H1 (cell line): Measurements from ENCODE around the gene L3MBTL3. TPM values are rescaled to one million over a fixed set of nuclear protein-coding genes. Genes with fewer than 3 reads are reported as not detected.
"Not testable (repeated sequence)": the region's sequence is repeated elsewhere in the genome, so short reads cannot be mapped to it uniquely, and the experiment has no call there.

Source experiments
- CTCF ChIA-PET: fragments of 300-600 bp; sonication (Branson Sonifier 250); formaldehyde crosslinking; loops from one replicate; lab custom pipeline; 2021; ENCODE audit not compliant: partially characterized antibody; lab: Charles Lee
- POLR2A ChIA-PET: fragments of 300-600 bp; sonication (Branson Sonifier 250); formaldehyde crosslinking; loops from one replicate; lab custom pipeline; 2021; ENCODE audit warnings: inconsistent platforms; ENCODE audit not compliant: partially characterized antibody; lab: Charles Lee
- DNase-seq, 2 experiments: peaks; one replicate each; pipeline versions ENCODE4 v3.0.0 to v3.0.0-alpha.2; 2010 to 2022; ENCODE audit warnings: low spot score in 2 of 2, low read depth in 1 of 2, mixed read lengths in 1 of 2
- FAIRE-seq: peaks from 2 replicates; lab custom pipeline; 2011; peaks lifted over from hg19 to GRCh38; lab: Jason Lieb, UNC
- H2AFZ ChIP-seq: 2 replicates; pipeline ENCODE4 v1.8.1; 2012; ENCODE audit warnings: low read length, inconsistent platforms
- H2AK5ac ChIP-seq: 2 replicates; pipeline ENCODE4 v1.6.1; 2013; ENCODE audit warnings: low read depth, low read length
- H2BK120ac ChIP-seq: replicated peaks from 2 replicates; pipeline ENCODE3; 2013; ENCODE audit warnings: low read depth, low read length, inconsistent platforms
- H2BK12ac ChIP-seq: 2 replicates; pipeline ENCODE4 v1.6.1; 2013; ENCODE audit warnings: low read depth, low read length
- H2BK15ac ChIP-seq: 2 replicates; pipeline ENCODE4 v1.6.1; 2013; ENCODE audit warnings: low read length
- H2BK20ac ChIP-seq: 2 replicates; pipeline ENCODE4 v1.6.1; 2013; ENCODE audit warnings: low read length
- H2BK5ac ChIP-seq: 2 replicates; pipeline ENCODE4 v1.6.1; 2013; ENCODE audit warnings: low read depth, low read length
- H3K14ac ChIP-seq: 2 replicates; pipeline ENCODE4 v1.6.1; 2013; ENCODE audit warnings: inconsistent platforms; ENCODE audit not compliant: insufficient read length
- H3K18ac ChIP-seq: 2 replicates; pipeline ENCODE4 v1.6.1; 2013; ENCODE audit warnings: low read length; ENCODE audit errors: extremely low read depth
- H3K23ac ChIP-seq: 2 replicates; pipeline ENCODE4 v1.6.1; 2013; ENCODE audit warnings: inconsistent platforms; ENCODE audit not compliant: insufficient read length
- H3K23me2 ChIP-seq: 2 replicates; pipeline ENCODE4 v1.6.1; 2013; ENCODE audit warnings: low read depth, low read length
- H3K27ac ChIP-seq: 2 replicates; pipeline ENCODE4 v1.6.1; 2011; ENCODE audit warnings: low read depth, low read length, inconsistent platforms
- H3K27me3 ChIP-seq, 4 experiments: replicated peaks in 1 of 4; 1 replicate in 1 of 4; 2 replicates in 3 of 4; pipeline versions ENCODE4 v1.6.1 to v1.8.1; 2011 to 2013; ENCODE audit warnings: low read length in 3 of 4, mild to moderate bottlenecking in 3 of 4, inconsistent platforms in 2 of 4, mixed read lengths in 2 of 4, moderate library complexity in 1 of 4; ENCODE audit not compliant: control insufficient read depth in 3 of 4, insufficient read depth in 3 of 4; ENCODE audit errors: extremely low read depth in 1 of 4
- H3K36me3 ChIP-seq, 4 experiments: 2 replicates each; pipeline versions ENCODE4 v1.6.1 to v1.8.1; 2011 to 2013; ENCODE audit warnings: mild to moderate bottlenecking in 4 of 4, low read length in 3 of 4, moderate library complexity in 2 of 4, control low read depth in 1 of 4, inconsistent platforms in 1 of 4; ENCODE audit not compliant: insufficient read depth in 4 of 4, control insufficient read depth in 2 of 4
- H3K4ac ChIP-seq: replicated peaks from 2 replicates; pipeline ENCODE3; 2013; ENCODE audit warnings: low read length, low read depth, mixed read lengths, inconsistent platforms; ENCODE audit not compliant: insufficient read length
- H3K4me1 ChIP-seq, 4 experiments: replicated peaks in 1 of 4; 1 replicate in 1 of 4; 2 replicates in 3 of 4; pipeline versions ENCODE4 v1.6.1 to v1.8.1; 2011 to 2013; ENCODE audit warnings: low read length in 3 of 4, inconsistent platforms in 2 of 4, mixed read lengths in 1 of 4; ENCODE audit not compliant: insufficient read depth in 4 of 4, control insufficient read depth in 3 of 4
- H3K4me2 ChIP-seq, 2 experiments: 2 replicates each; pipeline versions ENCODE4 v1.6.1 to v1.8.1; 2011 to 2013; ENCODE audit warnings: low read depth in 2 of 2, low read length in 2 of 2, control low read depth in 1 of 2, inconsistent platforms in 1 of 2, mild to moderate bottlenecking in 1 of 2; ENCODE audit not compliant: insufficient read depth in 1 of 2
- H3K4me3 ChIP-seq, 4 experiments: fragments of 200-600, 300-600 bp in 1 of 4; sonication (generic), shearing (Covaris generic), sonication (Bioruptor Twin) in 1 of 4; 2 replicates each; pipeline versions ENCODE4 v1.5.1 to v1.8.1; 2011 to 2016; ENCODE audit warnings: low read length in 4 of 4, low read depth in 3 of 4, control low read depth in 2 of 4, inconsistent platforms in 2 of 4, mild to moderate bottlenecking in 2 of 4, mixed read lengths in 1 of 4, moderate library complexity in 1 of 4; ENCODE audit not compliant: insufficient read depth in 2 of 4; ENCODE audit errors: extremely low read depth in 1 of 4
- H3K56ac ChIP-seq: replicated peaks from 2 replicates; pipeline ENCODE3; 2013; ENCODE audit warnings: low read depth, mild to moderate bottlenecking, mixed read lengths, low read length, inconsistent platforms; ENCODE audit not compliant: insufficient read length
- H3K79me1 ChIP-seq: 2 replicates; pipeline ENCODE4 v1.6.1; 2013; ENCODE audit warnings: low read depth, low read length, control low read depth
- H3K79me2 ChIP-seq, 2 experiments: 2 replicates each; pipeline versions ENCODE4 v1.6.1 to v1.8.1; 2012 to 2013; ENCODE audit warnings: low read length in 2 of 2, mild to moderate bottlenecking in 2 of 2, inconsistent platforms in 1 of 2; ENCODE audit not compliant: insufficient read depth in 2 of 2, control insufficient read depth in 1 of 2
- H3K9ac ChIP-seq, 4 experiments: replicated peaks in 1 of 4; 1 replicate in 1 of 4; 2 replicates in 3 of 4; pipeline versions ENCODE4 v1.6.1 to v1.8.1; 2011 to 2013; ENCODE audit warnings: low read depth in 3 of 4, low read length in 3 of 4, control low read depth in 2 of 4, mild to moderate bottlenecking in 2 of 4, moderate library complexity in 2 of 4, inconsistent platforms in 1 of 4; ENCODE audit errors: extremely low read depth in 1 of 4
- H3K9me3 ChIP-seq, 2 experiments: 2 replicates each; pipeline versions ENCODE4 v1.6.1 to v1.8.1; 2012 to 2013; ENCODE audit warnings: mild to moderate bottlenecking in 2 of 2, moderate library complexity in 2 of 2, control low read depth in 1 of 2, inconsistent platforms in 1 of 2, low read depth in 1 of 2, low read length in 1 of 2, mixed read lengths in 1 of 2; ENCODE audit not compliant: insufficient read depth in 2 of 2
- H4K20me1 ChIP-seq, 2 experiments: replicated peaks in 1 of 2; 2 replicates each; pipeline versions ENCODE3 to v1.8.1; 2011 to 2013; ENCODE audit warnings: inconsistent platforms in 2 of 2, low read length in 2 of 2, mild to moderate bottlenecking in 1 of 2; ENCODE audit not compliant: insufficient read depth in 2 of 2, control insufficient read depth in 1 of 2
- H4K5ac ChIP-seq: 2 replicates; pipeline ENCODE4 v1.6.1; 2013; ENCODE audit warnings: low read length, low read depth, mixed read lengths, inconsistent platforms; ENCODE audit not compliant: insufficient read length
- H4K8ac ChIP-seq: 2 replicates; pipeline ENCODE4 v1.8.0; 2013; ENCODE audit warnings: mild to moderate bottlenecking, moderate library complexity, low read length, inconsistent platforms; ENCODE audit not compliant: insufficient read depth; ENCODE audit errors: extremely low read depth
- H4K91ac ChIP-seq: replicated peaks from 2 replicates; pipeline ENCODE3; 2013; ENCODE audit warnings: low read length, mixed read lengths, inconsistent platforms; ENCODE audit not compliant: insufficient read length
- WGBS, 2 experiments: shearing (Covaris generic) in 1 of 2; methylation state at CpG; one replicate each; pipeline versions ENCODE4 v1.1.6 to v1.1.7; 2013 to 2015; ENCODE audit warnings: low lambda C conversion rate in 2 of 2, mixed read lengths in 2 of 2, inconsistent platforms in 1 of 2, low coverage in 1 of 2, missing lambda C conversion rate in 1 of 2; ENCODE audit not compliant: insufficient replicate concordance in 2 of 2, insufficient coverage in 1 of 2, insufficient read length in 1 of 2; ENCODE audit errors: extremely low coverage in 1 of 2, missing lambda C conversion rate in 1 of 2; 5-methylcytosine and 5-hydroxymethylcytosine counted together
- polyA plus RNA-seq, 7 experiments: library from polyadenylated mRNA; depleted of rRNA in 3 of 7; stranded (reverse) in 5 of 7; unstranded in 2 of 7; fragments of >200 nt in 5 of 7; fragments of 200-250 nt in 2 of 7; gene quantifications; 1 replicate in 5 of 7; 2 replicates in 1 of 7; 4 replicates in 1 of 7; pipeline versions ENCODE4 v1.2.1 to v1.2.3, GENCODE V29; 2011 to 2013; ENCODE audit warnings: missing spikeins in 2 of 7, mixed read lengths in 2 of 7
- total RNA-seq: library from RNA; stranded (reverse); fragmentation: NEBNext Ultra II Directional; extraction: Animal tissue kit (Norgen Biotek cat#: 25700); gene quantifications from 2 replicates; pipeline ENCODE4 v1.2.1, GENCODE V29; 2021

L3MBTL3 gene
- total and polyA plus RNA-seq, 2 of the 8 experiments (the other 6 are each of a cell fraction or from before 2014, with no cell fraction given) = 3.9 to 17.2 TPM

GRCh38 chr6:130170160-130170559, 151.8 kb downstream of the L3MBTL3 start:
- H3K79me1 ChIP-seq, H2AFZ ChIP-seq, H2BK20ac ChIP-seq, H3K4me1 ChIP-seq, H3K9ac ChIP-seq, H2BK15ac ChIP-seq, DNase-seq, H3K23ac ChIP-seq, H4K20me1 ChIP-seq, H3K14ac ChIP-seq, H3K56ac ChIP-seq, H3K4ac ChIP-seq, H4K5ac ChIP-seq, H3K27ac ChIP-seq, FAIRE-seq, H3K27me3 ChIP-seq, H3K4me2 ChIP-seq, H4K91ac ChIP-seq, H3K36me3 ChIP-seq, H3K23me2 ChIP-seq, H3K4me3 ChIP-seq, H3K79me2 ChIP-seq, H4K8ac ChIP-seq, POLR2A ChIA-PET, H2BK5ac ChIP-seq, H2AK5ac ChIP-seq, H2BK12ac ChIP-seq, H2BK120ac ChIP-seq, H3K18ac ChIP-seq, H3K9me3 ChIP-seq: not testable (repeated sequence)
- CTCF ChIA-PET = interaction anchor here (0.7 kb wide), 1 partner anchor 52 kb away, joined by 3 read pairs; no protein-coding TSS in a partner anchor
- WGBS, 2 experiments = 87% methylated on average over 4 of the region's 4 CpGs; no CpG with 5 or more reads in 1 of the 2 experiments

- H4K5ac ChIP-seq, H2BK15ac ChIP-seq, H3K14ac ChIP-seq, H2BK5ac ChIP-seq, H3K27ac ChIP-seq, H2BK120ac ChIP-seq, H3K4ac ChIP-seq, H3K23me2 ChIP-seq, H3K23ac ChIP-seq, H3K4me2 ChIP-seq, H3K18ac ChIP-seq, POLR2A ChIA-PET, H2BK12ac ChIP-seq, H3K4me1 ChIP-seq, H4K91ac ChIP-seq, H4K8ac ChIP-seq, H2BK20ac ChIP-seq, DNase-seq, H3K9me3 ChIP-seq, H2AFZ ChIP-seq, H3K79me1 ChIP-seq, H3K56ac ChIP-seq, H3K9ac ChIP-seq, H3K36me3 ChIP-seq, H3K79me2 ChIP-seq, H3K4me3 ChIP-seq, H4K20me1 ChIP-seq, H2AK5ac ChIP-seq, H3K27me3 ChIP-seq, FAIRE-seq: not testable (repeated sequence)
- WGBS, 2 experiments = 74% methylated on average over 3 of the region's 4 CpGs; no CpG with 5 or more reads in 1 of the 2 experiments
- CTCF ChIA-PET = interaction anchor here (0.8 kb wide), 1 partner anchor 23 kb away, joined by 3 read pairs; no protein-coding TSS in a partner anchor
These were observed 155.1 kb downstream of the L3MBTL3 start for GRCh38 chr6:130173377-130174004.
